LHCN-M2 (cell line): ENCODE data around the gene DPYD. TPM values are rescaled to one million over a fixed set of nuclear protein-coding genes. Genes with fewer than 3 reads are reported as not detected.
A peak's percentile ranks its signal among the peaks of the same experiment; 100 is the strongest.

Experiments
- DNase-seq: peaks from one replicate; pipeline ENCODE4 v3.0.0-alpha.2; 2012; ENCODE audit warnings: low read depth
- polyA plus RNA-seq: library from polyadenylated mRNA; unstranded; fragments of >200 nt; gene quantifications from one replicate; pipeline ENCODE4 v1.2.1, GENCODE V29; 2012; ENCODE audit warnings: missing spikeins
- total RNA-seq: library from RNA; depleted of rRNA; stranded (reverse); fragments of >200 nt; gene quantifications from 2 replicates; pipeline ENCODE4 v1.2.3, GENCODE V29; 2014; rRNA removed

Gene DPYD
- 39.9 and 46.6 TPM in 2 replicates for total RNA-seq
- polyA plus RNA-seq: 5.7 TPM

- DNase-seq: peak; percentile 86
Observed at GRCh38 chr1:97920832-97921571, at the start of gene DPYD. Gene DPYD (minus strand): TSS chr1:97921034. CDS start chr1:97920922, 112 bp downstream.

GRCh38 chr1:97960470-97960869 lies 39.6 kb upstream of the DPYD start:
- DNase-seq: no peak

GRCh38 chr1:97947695-97948094 lies 26.9 kb upstream of the DPYD start:
- DNase-seq: no peak

- peak; percentile 46 for DNase-seq
Observed at GRCh38 chr1:97943354-97943753, 22.5 kb upstream of the DPYD start.

DNA sequence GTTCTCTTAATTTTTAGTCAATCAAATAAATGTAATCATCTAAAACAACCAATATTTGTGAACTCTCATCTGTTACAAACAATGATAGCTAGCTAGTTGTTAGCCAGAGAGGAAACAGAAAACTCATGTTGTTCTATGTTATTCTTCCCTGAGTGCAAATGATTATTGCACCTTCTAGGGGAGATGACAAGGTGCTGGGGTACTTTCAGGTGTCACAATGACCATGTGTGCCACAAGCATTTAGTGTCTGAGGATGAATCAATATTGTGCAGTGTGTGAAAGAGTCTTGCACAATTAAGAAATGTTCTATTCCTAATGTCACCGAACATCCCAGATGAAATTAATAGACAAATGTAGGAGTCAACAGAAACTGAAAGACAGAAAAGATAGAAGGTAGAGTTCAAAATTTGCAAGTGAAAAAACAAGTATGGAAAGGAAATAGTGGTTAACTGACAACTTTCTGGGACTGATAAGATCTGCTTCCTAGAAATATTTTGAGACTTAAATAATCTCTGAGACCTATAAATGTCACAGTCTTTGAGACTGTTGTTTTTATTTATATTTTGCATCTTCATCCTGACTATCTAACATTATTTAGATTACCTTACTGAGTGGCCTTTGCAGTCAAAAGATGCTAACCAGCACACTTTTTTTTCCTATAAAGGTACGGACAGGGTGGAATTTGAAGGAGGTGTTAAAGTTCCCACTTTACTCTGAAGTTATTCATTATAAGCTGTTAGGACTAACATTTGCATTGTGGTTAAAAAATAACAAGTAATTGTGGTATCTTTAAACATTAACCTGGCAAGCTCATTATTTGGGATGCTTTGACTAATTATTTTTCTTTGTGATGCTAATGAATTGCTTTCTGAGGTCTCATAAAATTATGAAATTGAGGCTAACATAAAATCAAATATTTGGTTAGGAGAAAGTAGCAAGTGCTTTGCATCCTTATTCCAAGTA lies 21.6 kb upstream of the DPYD start:
- DNase-seq: no peak

GRCh38 chr1:97938285-97938642 lies 17.4 kb upstream of the DPYD start:
- no peak for DNase-seq

DNA sequence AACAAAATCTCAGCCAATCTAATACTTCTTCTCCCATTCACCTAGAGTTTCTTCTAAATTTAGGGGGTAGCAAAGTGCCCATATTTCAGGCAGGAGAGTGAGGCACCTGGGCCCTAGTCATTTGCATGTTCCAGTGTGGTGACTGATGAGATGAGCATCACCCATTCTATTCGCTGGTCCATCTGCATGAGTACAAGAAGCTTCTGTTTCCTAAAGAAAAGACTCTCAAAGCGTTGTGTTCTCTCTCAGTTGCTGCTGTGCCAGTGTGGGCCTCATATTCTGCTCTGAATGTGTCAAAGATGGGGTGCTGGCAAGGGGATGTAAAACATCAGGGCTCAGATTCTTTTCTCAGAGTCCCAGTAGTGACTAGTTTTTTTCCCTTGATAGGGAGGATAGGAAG lies 16.1 kb upstream of the DPYD start:
- DNase-seq: no peak

DNA sequence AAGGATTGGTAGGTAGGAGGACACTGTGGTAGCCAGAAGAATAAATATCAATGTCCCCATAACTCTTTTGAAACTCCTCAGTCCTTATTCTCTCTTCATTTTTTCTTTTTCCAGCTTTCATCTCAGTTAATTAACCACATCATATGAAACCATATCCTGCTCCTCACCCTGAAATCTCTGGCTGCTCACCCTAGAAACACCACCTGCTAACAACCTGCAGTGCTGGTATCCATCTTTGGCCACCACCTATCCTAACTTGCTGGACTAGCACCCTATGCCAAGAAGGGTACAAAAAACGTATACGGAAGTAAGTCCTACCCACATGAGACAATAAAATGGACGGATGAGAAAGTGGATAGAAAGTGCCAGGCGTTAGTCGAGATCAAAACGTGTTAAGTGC lies 13.7 kb upstream of the DPYD start:
- no peak for DNase-seq

GRCh38 chr1:97929874-97930851 lies 9.3 kb upstream of the DPYD start:
- DNase-seq: no peak

DNA sequence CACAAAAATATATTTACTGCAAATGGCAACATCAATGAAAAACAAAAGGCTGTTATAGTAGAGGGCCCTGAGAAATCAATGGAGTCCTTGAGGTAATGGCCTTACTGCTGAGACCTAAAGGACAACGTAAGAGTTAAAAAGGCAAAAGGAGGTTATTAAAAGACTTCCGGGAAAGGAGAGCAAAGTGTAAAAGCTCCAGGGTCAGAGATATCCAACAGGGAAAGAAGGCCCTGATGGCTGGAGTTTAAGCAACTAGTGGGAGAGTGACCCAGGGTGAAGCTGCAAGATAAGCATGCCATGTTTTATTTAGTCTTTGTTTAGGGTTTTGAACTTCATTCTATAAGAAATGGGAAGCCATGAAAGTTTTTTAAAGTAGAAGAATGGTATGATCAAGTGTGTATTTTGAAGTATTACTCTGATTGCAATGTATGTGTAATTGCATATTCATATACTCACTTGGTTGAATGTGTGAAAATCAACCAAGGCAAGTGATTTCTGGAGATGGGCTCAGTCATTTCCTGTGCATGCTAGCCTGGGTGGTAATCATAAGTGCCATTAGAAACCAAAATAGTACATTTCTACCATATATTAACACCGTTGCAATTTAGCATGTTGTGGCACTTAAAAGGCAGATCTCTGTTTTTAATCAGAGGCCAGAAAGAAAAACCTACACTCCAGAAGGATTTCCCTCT lies 5.3 kb upstream of the DPYD start:
- DNase-seq: no peak

GRCh38 chr1:97925151-97925550 lies 4.3 kb upstream of the DPYD start:
- DNase-seq: peak; percentile 48

GRCh38 chr1:97923811-97924210 lies 3.0 kb upstream of the DPYD start:
- DNase-seq: no peak

- peak; percentile 52 for DNase-seq
Observed at GRCh38 chr1:97920276-97920831, 480 bp downstream of the DPYD start.

DNA sequence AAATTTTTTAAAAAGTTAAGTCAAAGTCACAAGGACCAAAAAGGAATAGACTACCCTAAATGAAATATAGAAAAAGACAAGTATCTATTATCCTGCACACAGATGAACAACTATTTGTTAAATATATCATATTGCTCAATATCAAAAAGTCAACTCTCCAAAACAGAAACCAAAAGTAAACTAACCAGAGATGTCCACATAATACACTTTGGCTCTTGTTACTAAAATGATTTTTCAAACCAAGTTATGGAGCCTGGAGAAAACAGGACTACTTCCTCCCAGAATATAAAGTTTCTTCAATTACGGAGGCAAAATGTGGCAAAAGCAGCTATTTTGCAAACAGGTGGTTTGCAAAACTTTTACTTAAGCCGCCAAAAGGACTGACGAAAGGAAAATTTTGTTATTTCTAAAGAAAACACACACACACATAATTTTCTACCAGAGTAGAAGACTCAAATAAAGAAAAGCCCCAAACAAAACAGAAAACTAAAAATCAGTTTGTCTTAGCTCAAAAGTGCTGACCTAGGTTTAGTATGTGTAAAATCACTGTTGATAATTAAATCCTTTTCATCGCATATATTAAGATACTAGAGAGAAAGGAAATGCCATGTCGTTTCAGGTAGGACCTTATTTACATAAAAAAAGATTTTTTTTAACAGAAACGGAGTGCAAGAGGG lies 1.1 kb downstream of the DPYD start:
- peak; percentile 44 for DNase-seq

GRCh38 chr1:97918961-97919360 lies 1.9 kb downstream of the DPYD start:
- no peak for DNase-seq

DNA sequence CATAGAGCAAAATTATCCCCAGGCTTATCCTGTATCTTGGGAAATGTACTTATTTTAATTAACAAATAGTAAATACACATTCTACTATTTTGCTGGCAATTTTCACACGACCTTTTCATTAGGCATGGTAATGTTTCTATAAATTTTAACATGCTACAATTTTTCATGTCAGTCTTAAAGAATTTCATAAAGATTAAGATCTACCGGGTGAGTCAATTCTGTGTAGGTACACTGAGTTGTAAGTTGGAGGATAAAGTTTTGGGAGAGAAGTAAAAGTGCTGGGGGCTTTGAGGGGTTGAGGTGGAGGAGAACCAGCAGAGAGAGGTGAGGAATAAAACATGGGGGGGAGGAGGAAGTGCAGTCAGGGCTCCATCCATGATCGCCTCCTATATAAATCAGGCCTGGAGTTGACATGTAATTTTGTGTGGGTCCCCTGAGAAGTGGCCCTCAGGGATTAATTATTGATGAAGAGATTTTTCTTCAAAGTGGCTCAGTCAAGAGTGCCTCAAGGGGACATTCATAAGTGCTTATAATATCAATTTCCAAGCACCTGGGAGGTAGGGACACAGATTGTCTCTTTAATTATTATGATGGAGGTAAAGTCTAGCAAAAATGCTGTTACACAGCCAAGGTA lies 7.2 kb downstream of the DPYD start:
- DNase-seq: no peak

DNA sequence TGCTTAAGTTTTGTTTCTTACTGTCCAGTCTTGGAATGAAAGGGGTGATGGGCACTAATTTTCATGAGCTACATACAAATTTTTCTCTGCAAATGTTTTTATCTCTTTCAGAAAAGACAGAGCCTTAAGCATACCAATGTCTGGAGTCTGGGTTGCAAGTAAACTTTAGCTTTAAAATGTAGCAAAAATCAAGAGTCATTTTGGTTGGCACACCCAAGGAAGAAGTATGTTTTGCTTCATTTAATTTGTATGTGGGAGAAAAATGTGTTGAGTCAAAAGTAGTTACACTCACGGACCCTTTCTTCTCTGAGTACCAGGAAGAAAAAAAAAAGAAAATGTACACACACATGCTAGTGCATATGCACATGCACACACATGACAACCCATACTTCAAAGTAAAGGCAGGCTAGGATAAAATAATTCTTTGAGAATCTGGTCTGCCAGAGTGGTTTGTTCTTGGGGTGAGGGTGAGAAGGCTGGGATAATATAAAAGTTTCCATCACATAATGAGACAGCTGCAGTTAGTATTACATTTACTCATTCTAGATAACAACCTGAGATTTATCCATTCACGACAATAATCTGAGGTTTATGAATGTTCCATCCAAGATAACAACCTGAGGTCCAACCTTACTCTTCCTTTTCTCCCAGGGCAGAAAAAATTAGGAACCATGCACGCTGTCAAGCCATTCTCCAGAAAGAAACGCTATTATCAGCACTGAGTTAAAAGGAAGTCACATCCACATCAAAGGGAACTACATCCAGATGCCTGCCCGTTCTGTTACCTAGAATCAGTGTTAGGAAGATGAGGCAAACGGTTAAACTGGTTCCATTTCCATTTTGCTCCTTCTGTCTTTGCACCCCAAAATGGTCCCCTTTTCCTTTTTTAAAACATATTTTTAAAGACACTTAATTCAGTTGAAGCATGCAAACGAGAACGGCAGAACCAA lies 9.3 kb downstream of the DPYD start:
- DNase-seq: no peak

- no peak for DNase-seq
Observed at GRCh38 chr1:97909266-97909665, 11.6 kb downstream of the DPYD start.
